ENCODE measurements around the gene ZNF593OS. TPM values are rescaled to one million over a fixed set of nuclear protein-coding genes. Genes with fewer than 3 reads are reported as not detected.

ZNF593OS gene
- total and polyA plus RNA-seq, 2 donors (not counting 3 experiments of a cell fraction or from before 2014, with no cell fraction given) = not detected

- FAIRE-seq (peak; percentile 94), DNase-seq (ENCODE audit: low read depth, low spot score) (peak; percentile 76)
- no peak overlapping the region for H3K4me3 ChIP-seq (replicated peaks in 1 of 3; ENCODE audit: insufficient read depth in 1 of 3, low read depth in 1 of 3, low read length in 3 of 3)
- H3K4me1 ChIP-seq (ENCODE audit: control insufficient read depth, extremely low read depth, insufficient read depth, low read length) = no peaks in the 10 kb centered on the region
- no peaks in the 10 kb centered on the region for H3K36me3 ChIP-seq (ENCODE audit: control insufficient read depth in 2 of 2, extremely low read depth in 1 of 2, insufficient read depth in 2 of 2, low read length in 2 of 2)
- no peaks in the 10 kb centered on the region for H4K20me1 ChIP-seq (replicated peaks; ENCODE audit: control insufficient read depth, extremely low read depth, insufficient read depth, low read length)
- no peaks in the 10 kb centered on the region for H3K9me3 ChIP-seq (replicated peaks; ENCODE audit: control insufficient read depth, insufficient read depth, low read length)
- H3K4me2 ChIP-seq (ENCODE audit: insufficient read depth, low read length) = no peak overlapping the region
- CTCF ChIA-PET = interaction anchor here (0.6 to 6.7 kb wide), 56 partner anchors 9 to 336 kb away, joined by 3 to 192 read pairs (median 5); partner anchors contain the start of genes CEP85, FAM110D, PDIK1L and TRIM63
- H3K27ac ChIP-seq (ENCODE audit: insufficient read depth, low read depth, low read length) = no peak overlapping the region
- dilution Hi-C loops (cut with MboI; ENCODE audit: extremely low pct_ligation_motif_present, low sequenced_read_pairs) (no loop called here), intact Hi-C loops (cut with micrococcal nuclease) (loop anchor here (1.0 kb wide), 4 partner anchors 34 to 176 kb away; partner anchors contain the start of gene PDIK1L)
- H2AFZ ChIP-seq (ENCODE audit: low read depth, low read length) = peak overlapping the region; percentile 69
- no peak for TF ChIP-seq EZH2 (IDR thresholded peaks at IDR 0.05; ENCODE audit: borderline replicate concordance, low read depth, low read length, severe bottlenecking)
- TF ChIP-seq, protein P1, sequence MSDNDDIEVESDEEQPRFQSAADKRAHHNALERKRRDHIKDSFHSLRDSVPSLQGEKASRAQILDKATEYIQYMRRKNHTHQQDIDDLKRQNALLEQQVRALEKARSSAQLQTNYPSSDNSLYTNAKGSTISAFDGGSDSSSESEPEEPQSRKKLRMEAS (IDR thresholded peaks at IDR 0.05; ENCODE audit: insufficient read depth, insufficient read length) = no peak
- TF ChIP-seq, protein P2, sequence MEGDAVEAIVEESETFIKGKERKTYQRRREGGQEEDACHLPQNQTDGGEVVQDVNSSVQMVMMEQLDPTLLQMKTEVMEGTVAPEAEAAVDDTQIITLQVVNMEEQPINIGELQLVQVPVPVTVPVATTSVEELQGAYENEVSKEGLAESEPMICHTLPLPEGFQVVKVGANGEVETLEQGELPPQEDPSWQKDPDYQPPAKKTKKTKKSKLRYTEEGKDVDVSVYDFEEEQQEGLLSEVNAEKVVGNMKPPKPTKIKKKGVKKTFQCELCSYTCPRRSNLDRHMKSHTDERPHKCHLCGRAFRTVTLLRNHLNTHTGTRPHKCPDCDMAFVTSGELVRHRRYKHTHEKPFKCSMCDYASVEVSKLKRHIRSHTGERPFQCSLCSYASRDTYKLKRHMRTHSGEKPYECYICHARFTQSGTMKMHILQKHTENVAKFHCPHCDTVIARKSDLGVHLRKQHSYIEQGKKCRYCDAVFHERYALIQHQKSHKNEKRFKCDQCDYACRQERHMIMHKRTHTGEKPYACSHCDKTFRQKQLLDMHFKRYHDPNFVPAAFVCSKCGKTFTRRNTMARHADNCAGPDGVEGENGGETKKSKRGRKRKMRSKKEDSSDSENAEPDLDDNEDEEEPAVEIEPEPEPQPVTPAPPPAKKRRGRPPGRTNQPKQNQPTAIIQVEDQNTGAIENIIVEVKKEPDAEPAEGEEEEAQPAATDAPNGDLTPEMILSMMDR (IDR thresholded peaks at IDR 0.05; ENCODE audit: extremely low read depth in 1 of 2, insufficient read depth in 1 of 2, low read depth in 1 of 2, low read length in 2 of 2) = peak; percentile 66 to 83
- no peak for TF ChIP-seq GATA2 (IDR thresholded peaks at IDR 0.05; ENCODE audit: insufficient read depth, insufficient read length, low read depth, low read length)
- no peak for TF ChIP-seq MYC (IDR thresholded peaks at IDR 0.05; ENCODE audit: low read depth, low read length)
- TF ChIP-seq FOS (IDR thresholded peaks at IDR 0.05; ENCODE audit: borderline replicate concordance, insufficient read depth, low read length) = no peak
- TF ChIP-seq JUN (IDR thresholded peaks at IDR 0.05; ENCODE audit: borderline replicate concordance, insufficient read depth, insufficient read length, low read depth) = no peak
- no peaks in the 10 kb centered on the region for H3K27me3 ChIP-seq (ENCODE audit: control insufficient read depth in 2 of 2, insufficient read depth in 2 of 2, low read length in 2 of 2)
- POLR2A ChIA-PET = interaction anchor here (0.9 to 1.0 kb wide), 2 partner anchors 19 to 109 kb away, joined by 3 to 4 read pairs; no protein-coding TSS in a partner anchor
- no TSS peak for BruUV-seq (replicated peaks)
- H3K79me2 ChIP-seq (ENCODE audit: control insufficient read depth, insufficient read depth, low read length) = no peaks in the 10 kb centered on the region
- H3K9me1 ChIP-seq (replicated peaks; ENCODE audit: control insufficient read depth, extremely low read depth, insufficient read depth, low read length) = no peaks in the 10 kb centered on the region
- H3K9ac ChIP-seq (replicated peaks; ENCODE audit: extremely low read depth, insufficient read depth, low read length) = no peak overlapping the region
Measured at GRCh38 chr1:26145041-26145959, 26.3 kb downstream of the ZNF593OS start.

Data from endothelial cell of umbilical vein (primary cell).